CD4-positive, alpha-beta T cell treated with Interferon alpha-2 for 1 hour (primary cell): Measurements from ENCODE around the gene SLC12A8.

Source experiments
- DNase-seq, 2 donors: peaks; one replicate each; pipeline ENCODE4 v3.0.0-alpha.2; 2020 to 2022

The SLC12A8 gene

GRCh38 chr3:125050488-125051090, 162.0 kb downstream of the SLC12A8 start:
- DNase-seq = no peak

DNA sequence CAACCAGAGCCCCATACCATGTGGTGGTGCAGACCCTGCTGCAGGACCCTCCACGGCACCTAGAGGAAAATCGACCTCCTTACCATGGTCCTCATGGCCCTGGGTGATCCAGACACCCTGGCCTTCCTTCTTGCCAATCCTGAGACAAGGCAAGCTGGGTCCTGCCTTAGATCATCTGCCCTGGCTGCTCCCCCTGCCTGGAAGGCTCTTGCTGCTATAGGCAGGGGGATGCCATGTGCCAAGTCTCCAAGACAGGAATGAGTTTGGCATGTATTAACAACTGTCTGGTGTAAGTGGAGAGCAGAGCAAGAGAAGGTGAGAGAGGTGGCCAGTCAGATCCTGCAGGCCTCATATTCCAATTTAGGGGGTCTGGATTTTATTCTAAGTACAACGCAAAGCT, 164.3 kb downstream of the SLC12A8 start:
- DNase-seq = no peak

GRCh38 chr3:125045965-125046364, 166.6 kb downstream of the SLC12A8 start:
- DNase-seq = no peak

GRCh38 chr3:125045194-125045593, 167.4 kb downstream of the SLC12A8 start:
- DNase-seq = no peak

DNA sequence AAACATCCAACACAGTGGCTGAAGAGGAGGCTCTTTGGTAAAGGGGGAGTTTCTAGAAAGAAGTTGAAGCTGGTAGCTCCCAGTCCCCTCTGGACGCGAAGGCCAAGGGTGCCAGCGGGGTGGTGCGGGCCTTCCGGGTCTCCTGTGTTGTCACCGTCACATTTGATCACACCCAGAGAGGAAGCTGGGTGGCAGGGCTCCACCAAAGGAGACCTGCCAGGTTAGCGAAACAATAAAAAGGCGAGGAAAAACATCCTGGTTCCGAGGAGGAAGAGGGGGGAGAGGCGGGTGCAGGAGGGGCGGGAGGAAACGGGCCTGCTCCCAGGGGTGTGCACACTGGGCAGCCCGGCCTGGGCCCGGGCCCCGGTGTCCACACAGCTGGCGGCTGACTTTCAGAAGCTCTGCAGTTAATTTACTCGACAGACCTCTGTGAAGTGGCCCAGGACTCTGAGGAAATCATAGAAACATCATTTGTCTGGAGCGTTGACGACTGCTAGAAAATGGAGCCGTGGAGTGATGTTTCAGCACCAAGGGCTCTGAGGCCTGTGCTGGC, 168.9 kb downstream of the SLC12A8 start:
- no peak for DNase-seq

- no peak for DNase-seq
Observed at GRCh38 chr3:125042725-125043406, 169.7 kb downstream of the SLC12A8 start.

GRCh38 chr3:125039131-125040100, 173.1 kb downstream of the SLC12A8 start:
- no peak for DNase-seq

- no peak for DNase-seq
Observed at GRCh38 chr3:125037498-125038150, 174.9 kb downstream of the SLC12A8 start.

GRCh38 chr3:125035217-125035616, 177.3 kb downstream of the SLC12A8 start:
- no peak for DNase-seq

DNA sequence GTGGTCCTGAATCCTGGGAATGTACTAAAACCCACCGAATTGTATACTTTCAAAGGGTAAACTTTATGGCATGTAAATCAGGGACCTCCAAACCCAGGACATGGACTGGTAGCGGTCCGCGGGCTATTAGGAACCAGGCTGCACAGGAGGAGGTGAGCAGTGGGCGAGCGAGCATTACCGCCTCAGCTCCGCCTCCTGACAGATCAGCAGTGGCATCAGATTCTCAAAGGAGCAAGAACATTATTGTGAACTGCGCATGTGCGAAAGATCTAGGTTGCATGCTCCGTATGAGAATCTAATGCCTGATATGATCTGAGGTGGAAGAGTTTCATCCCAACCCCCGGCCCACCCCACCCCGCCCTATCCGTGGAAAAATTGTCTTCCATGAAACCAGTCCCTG, 178.9 kb downstream of the SLC12A8 start:
- DNase-seq = no peak

- no peak for DNase-seq
Observed at GRCh38 chr3:125033135-125033534, 179.4 kb downstream of the SLC12A8 start.

GRCh38 chr3:125032683-125033082, 179.9 kb downstream of the SLC12A8 start:
- DNase-seq = no peak
